K562 (cell line): ENCODE results near the gene NSMF. TPM values are rescaled to one million over a fixed set of nuclear protein-coding genes. Genes with fewer than 3 reads are reported as not detected.
A peak's percentile ranks its signal among the peaks of the same experiment; 100 is the strongest.

ENCODE experiments used
- ATAC-seq: fragments of 200-7000 bp; cut with Tn5 transposase; 3 replicates; pipeline ENCODE4 v1.9.1; 2020; ENCODE audit warnings: moderate library complexity
- BruUV-seq: library from RNA; stranded (reverse); fragments of 400-500 nt; replicated peaks from 2 replicates; lab custom pipeline; 2021; lab: Mats Ljungman, UMichigan
- CTCF ChIA-PET: fragments of 300-600 bp; formaldehyde crosslinking; extraction: SDS; loops from one replicate; lab custom pipeline; 2021; ENCODE audit warnings: low intra/inter-chr PET ratio; lab: Yijun Ruan, JAX
- POLR2A ChIA-PET: fragments of 300-600, 350-650 bp; sonication (Branson Sonifier 250); formaldehyde crosslinking; extraction: SDS; loops from one replicate; lab custom pipeline; 2021; ENCODE audit warnings: antibody characterized with exemption, inconsistent platforms; lab: Yijun Ruan, JAX
- DNase-seq, 4 experiments: peaks; one replicate each; pipeline versions ENCODE4 v3.0.0 to v3.0.0-alpha.2; 2011 to 2018; ENCODE audit warnings: low spot score in 3 of 4, mixed read lengths in 3 of 4; ENCODE audit errors: extremely low read depth in 1 of 4
- FAIRE-seq: peaks from 2 replicates; lab custom pipeline; 2011; peaks lifted over from hg19 to GRCh38; lab: Jason Lieb, UNC
- H2AFZ ChIP-seq: 2 replicates; pipeline ENCODE4 v1.6.0; 2011; ENCODE audit warnings: low read depth, low read length, control low read depth, inconsistent platforms
- H3K27ac ChIP-seq: fragments of 200-600 bp; 3 replicates; pipeline ENCODE4 v1.8.0; 2011; ENCODE audit warnings: low read depth, mild to moderate bottlenecking, control low read depth, inconsistent platforms, low read length, moderate library complexity, mixed read lengths; ENCODE audit errors: extremely low read depth
- H3K27me3 ChIP-seq, 2 experiments: fragments of 300-600 bp in 1 of 2; 2 replicates in 1 of 2; 3 replicates in 1 of 2; pipeline versions ENCODE4 v1.6.0 to v1.8.0; 2011; ENCODE audit warnings: inconsistent platforms in 2 of 2, low read length in 2 of 2, mild to moderate bottlenecking in 1 of 2, mixed read lengths in 1 of 2, moderate library complexity in 1 of 2; ENCODE audit not compliant: control insufficient read depth in 2 of 2, insufficient read depth in 2 of 2
- H3K36me3 ChIP-seq: fragments of 300-600 bp; 3 replicates; pipeline ENCODE4 v1.8.0; 2011; ENCODE audit warnings: mild to moderate bottlenecking, low read length, inconsistent platforms; ENCODE audit not compliant: control insufficient read depth, insufficient read depth
- H3K4me1 ChIP-seq, 2 experiments: fragments of 200-600 bp in 1 of 2; replicated peaks in 1 of 2; 2 replicates in 1 of 2; 3 replicates in 1 of 2; pipeline versions ENCODE4 v1.5.1 to v1.8.0; 2011; ENCODE audit warnings: inconsistent platforms in 2 of 2, low read length in 2 of 2, mild to moderate bottlenecking in 1 of 2, mixed read lengths in 1 of 2, moderate library complexity in 1 of 2; ENCODE audit not compliant: control insufficient read depth in 2 of 2, insufficient read depth in 2 of 2
- H3K4me2 ChIP-seq: 2 replicates; pipeline ENCODE4 v1.6.1; 2011; ENCODE audit warnings: low read length, control low read depth, inconsistent platforms, mixed read lengths; ENCODE audit not compliant: insufficient read depth
- H3K4me3 ChIP-seq: fragments of 200-600 bp; sonication (generic), shearing (Covaris generic); 2 replicates; pipeline ENCODE4 v1.5.1; 2016; ENCODE audit warnings: control low read depth, inconsistent platforms
- H3K79me2 ChIP-seq: fragments of 200-600 bp; 3 replicates; pipeline ENCODE4 v1.8.0; 2011; ENCODE audit warnings: low read length, inconsistent platforms; ENCODE audit not compliant: control insufficient read depth, insufficient read depth
- H3K9ac ChIP-seq, 2 experiments: 2 replicates each; pipeline versions ENCODE4 v1.6.0 to v1.6.1; 2011; ENCODE audit warnings: low read depth in 2 of 2, low read length in 2 of 2, control low read depth in 1 of 2, inconsistent platforms in 1 of 2, mild to moderate bottlenecking in 1 of 2, mixed read lengths in 1 of 2; ENCODE audit not compliant: insufficient read depth in 1 of 2
- H3K9me1 ChIP-seq: one replicate; pipeline ENCODE4 v1.6.0; 2011; ENCODE audit warnings: inconsistent platforms, mild to moderate bottlenecking, low read length, moderate library complexity; ENCODE audit not compliant: control insufficient read depth, insufficient read depth
- H3K9me3 ChIP-seq: replicated peaks from 2 replicates; pipeline ENCODE4 v1.5.1; 2011; ENCODE audit warnings: low read depth, low read length, inconsistent platforms; ENCODE audit not compliant: control insufficient read depth, insufficient read depth
- H4K20me1 ChIP-seq: replicated peaks from 2 replicates; pipeline ENCODE4 v1.6.1; 2011; ENCODE audit warnings: low read length, inconsistent platforms, mixed read lengths; ENCODE audit not compliant: control insufficient read depth, insufficient read depth
- CREM ChIP-seq: IDR thresholded peaks from 2 replicates; pipeline ENCODE4 v1.6.1; 2014; ENCODE audit warnings: antibody characterized with exemption, low read depth
- KDM4B ChIP-seq, 2 experiments: fragments of 450-650 bp in 1 of 2; sonication (generic) in 1 of 2; IDR thresholded peaks; 2 replicates each; pipeline ENCODE4 v1.6.1; 2016 to 2017; ENCODE audit warnings: borderline replicate concordance in 2 of 2, antibody characterized with exemption in 1 of 2, low read depth in 1 of 2, mild to moderate bottlenecking in 1 of 2
- PCBP1 ChIP-seq: fragments of 200-400 bp; formaldehyde crosslinking; IDR thresholded peaks from 2 replicates; pipeline ENCODE4 v1.6.1; 2018; ENCODE audit warnings: mild to moderate bottlenecking, low read depth, low read length; ENCODE audit not compliant: poor library complexity, severe bottlenecking
- WGBS: fragments of 100-300 bp; shearing (Covaris generic); methylation state at CpG from one replicate; pipeline ENCODE4 v1.1.6; 2016; ENCODE audit warnings: low coverage, mixed read lengths; ENCODE audit not compliant: insufficient coverage; ENCODE audit errors: missing lambda C conversion rate; 5-methylcytosine and 5-hydroxymethylcytosine counted together
- in situ Hi-C: fragments of 300-500 bp; cut with MboI; formaldehyde crosslinking; loops from 4 replicates; pipeline ENCODE4 v1.15.0; 2018; ENCODE audit warnings: inconsistent platforms, mixed read lengths
- intact Hi-C: fragments of 100-400 bp; cut with micrococcal nuclease; formaldehyde crosslinking; loops from 2 replicates; pipeline ENCODE4 v1.14.2; 2022
- polyA plus RNA-seq, 8 experiments: library from polyadenylated mRNA; depleted of rRNA in 4 of 8; stranded (reverse) in 5 of 8; unstranded in 3 of 8; fragments of >200 nt; fragmentation: Nextera tagmentation in 2 of 8; fragmentation: Illumina TruSeq in 1 of 8; extraction: Ambion mirVana in 2 of 8; extraction: Trizol in 1 of 8; gene quantifications; 2 replicates each; pipeline versions ENCODE4 v1.2.1 to v1.2.3, GENCODE V29; 2011 to 2014; ENCODE audit warnings: inconsistent platforms in 1 of 8, missing spikeins in 1 of 8
- total RNA-seq, 7 experiments: library from RNA; depleted of rRNA in 6 of 7; stranded (reverse); fragments of >200 nt in 6 of 7; fragmentation: Illumina TruSeq in 2 of 7; extraction: Trizol in 2 of 7; gene quantifications; 2 replicates each; pipeline versions ENCODE4 v1.2.1 to v1.2.3, GENCODE V29; 2011 to 2021; ENCODE audit warnings: low replicate concordance in 1 of 7
- TF ChIP-seq, protein P1 (sequence below): sonication (generic); formaldehyde crosslinking; IDR thresholded peaks from 2 replicates; pipeline ENCODE4 v1.8.0; 2022; ENCODE audit warnings: missing genetic modification reagents, mild to moderate bottlenecking, moderate library complexity, borderline replicate concordance

Gene NSMF
- total and polyA plus RNA-seq, 9 of the 15 experiments (the other 6 are each of a cell fraction or from before 2014, with no cell fraction given) = 0.20 to 82.7 (median 29.3) TPM

GRCh38 chr9:137502008-137502911, 43.1 kb upstream of the NSMF start (continued):
- TF ChIP-seq KDM4B (IDR thresholded peaks at IDR 0.05; ENCODE audit: borderline replicate concordance in 2 of 2, low read depth in 1 of 2) = 0 out of 4 replicates have a peak, but pooled peaks of 1 of the 2 experiments have one; percentile 41
- TF ChIP-seq, protein P1, sequence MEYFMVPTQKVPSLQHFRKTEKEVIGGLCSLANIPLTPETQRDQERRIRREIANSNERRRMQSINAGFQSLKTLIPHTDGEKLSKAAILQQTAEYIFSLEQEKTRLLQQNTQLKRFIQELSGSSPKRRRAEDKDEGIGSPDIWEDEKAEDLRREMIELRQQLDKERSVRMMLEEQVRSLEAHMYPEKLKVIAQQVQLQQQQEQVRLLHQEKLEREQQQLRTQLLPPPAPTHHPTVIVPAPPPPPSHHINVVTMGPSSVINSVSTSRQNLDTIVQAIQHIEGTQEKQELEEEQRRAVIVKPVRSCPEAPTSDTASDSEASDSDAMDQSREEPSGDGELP = 0 out of 2 replicates have a peak, but pooled peaks have one; percentile 29

GRCh38 chr9:137501457-137501856, 42.3 kb upstream of the NSMF start:
- 25% methylated on average over 12 of the region's 12 CpGs for WGBS
- no peak for FAIRE-seq
- peaks cover 0 to 56% of the 10 kb centered on the region in 2 experiments; a peak in 2 of 5 replicates for H3K4me1 ChIP-seq
- H3K9me3 ChIP-seq = no peaks in the 10 kb centered on the region
- no peak for DNase-seq
- no peaks in the 10 kb centered on the region for H4K20me1 ChIP-seq
- CTCF ChIA-PET = no interaction called here
- intact Hi-C loops = no loop called here
- ATAC-seq = no peak
- H3K4me2 ChIP-seq = no peak overlapping the region
- H3K9ac ChIP-seq = no peak overlapping the region
- POLR2A ChIA-PET = no interaction called here
- H3K4me3 ChIP-seq = no peak overlapping the region
- no peaks in the 10 kb centered on the region for H3K79me2 ChIP-seq
- in situ Hi-C loops = no loop called here
- TF ChIP-seq CREM (no peak), PCBP1 (peak; percentile 37)
- TF ChIP-seq, all 486 proteins: peak for 1
- no peaks in the 10 kb centered on the region for H3K9me1 ChIP-seq
- no TSS peak for BruUV-seq
- no peak overlapping the region for H3K27ac ChIP-seq
- no peak overlapping the region for H2AFZ ChIP-seq
- H3K27me3 ChIP-seq = peaks cover 13 to 50% of the 10 kb centered on the region in 2 experiments; a peak in 4 of 5 replicates
- no peaks in the 10 kb centered on the region for H3K36me3 ChIP-seq
